Germinal center (tissue), 1 donor: ENCODE data around the gene PDSS2.

Experiments used
- DNase-seq: peaks from one replicate; pipeline ENCODE4 v3.0.0; 2012; ENCODE audit warnings: mixed read lengths, low spot score

Gene PDSS2

GRCh38 chr6:107267634-107268033, 191.7 kb downstream of the PDSS2 start:
- no peak for DNase-seq

GRCh38 chr6:107267006-107267405, 192.4 kb downstream of the PDSS2 start:
- no peak for DNase-seq

GRCh38 chr6:107266563-107266962, 192.8 kb downstream of the PDSS2 start:
- peak; percentile 5 for DNase-seq

GRCh38 chr6:107264357-107264840, 195.0 kb downstream of the PDSS2 start:
- DNase-seq, result no peak

- no peak for DNase-seq
These were observed 199.4 kb downstream of the PDSS2 start for GRCh38 chr6:107259951-107260350.

- no peak for DNase-seq
These were observed 211.2 kb downstream of the PDSS2 start for GRCh38 chr6:107248147-107248546.

- no peak for DNase-seq
These were observed 212.3 kb downstream of the PDSS2 start for GRCh38 chr6:107246972-107247615.

- no peak for DNase-seq
These were observed 213.0 kb downstream of the PDSS2 start for GRCh38 chr6:107246249-107246971.

GRCh38 chr6:107244742-107245480, 214.5 kb downstream of the PDSS2 start:
- no peak for DNase-seq

- DNase-seq, result no peak
These were observed 215.2 kb downstream of the PDSS2 start for GRCh38 chr6:107244082-107244741.

- no peak for DNase-seq
These were observed 215.9 kb downstream of the PDSS2 start for GRCh38 chr6:107243471-107243870.

- no peak for DNase-seq
These were observed 221.2 kb downstream of the PDSS2 start for GRCh38 chr6:107237992-107238660.

GRCh38 chr6:107235511-107235910, 223.9 kb downstream of the PDSS2 start:
- no peak for DNase-seq

- no peak for DNase-seq
These were observed 224.4 kb downstream of the PDSS2 start for GRCh38 chr6:107235007-107235406.

- no peak for DNase-seq
These were observed 228.1 kb downstream of the PDSS2 start for GRCh38 chr6:107231243-107231642.

GRCh38 chr6:107230448-107230847, 228.9 kb downstream of the PDSS2 start:
- no peak for DNase-seq

GRCh38 chr6:107230024-107230423, 229.3 kb downstream of the PDSS2 start:
- no peak for DNase-seq

GRCh38 chr6:107228754-107229153, 230.6 kb downstream of the PDSS2 start:
- no peak for DNase-seq

- DNase-seq, result no peak
These were observed 237.8 kb downstream of the PDSS2 start for GRCh38 chr6:107221519-107221918.

- DNase-seq, result no peak
These were observed 239.5 kb downstream of the PDSS2 start for GRCh38 chr6:107219851-107220250.

- DNase-seq, result no peak
These were observed 241.2 kb downstream of the PDSS2 start for GRCh38 chr6:107218142-107218541.

- no peak for DNase-seq
These were observed 242.1 kb downstream of the PDSS2 start for GRCh38 chr6:107217248-107217647.
